Stimulated activated naive CD8-positive, alpha-beta T cell treated with anti-CD3 and anti-CD28 coated beads, Interleukin-15, amount 100 ng/mL, for 72 hours (primary cell): ENCODE data around the gene CCNG2.

ENCODE experiments used
- ATAC-seq: fragments of 150-1000 bp; cut with Tn5 transposase; 2 replicates; pipeline ENCODE4 v1.10.0; 2021; ENCODE audit warnings: mild to moderate bottlenecking, moderate library complexity
- DNase-seq, 2 donors: peaks; one replicate each; pipeline ENCODE4 v3.0.0; 2021 to 2022
- H3K27ac Mint-ChIP-seq, 2 donors: one replicate each; pipeline ENCODE4 v1.8.0; 2022; ENCODE audit warnings: mild to moderate bottlenecking in 2 of 2, mixed read lengths in 2 of 2, moderate library complexity in 2 of 2
- H3K27me3 Mint-ChIP-seq: one replicate; pipeline ENCODE4 v1.8.0; 2022; ENCODE audit warnings: mixed read lengths
- H3K4me1 Mint-ChIP-seq: one replicate; pipeline ENCODE4 v1.8.0; 2022; ENCODE audit warnings: mild to moderate bottlenecking, mixed read lengths
- H3K4me3 Mint-ChIP-seq, 2 donors: one replicate each; pipeline ENCODE4 v1.8.0; 2022; ENCODE audit warnings: mild to moderate bottlenecking in 2 of 2, mixed read lengths in 2 of 2, moderate library complexity in 1 of 2
- H3K9me3 Mint-ChIP-seq, 2 donors: one replicate each; pipeline ENCODE4 v1.8.0; 2022; ENCODE audit warnings: mixed read lengths in 2 of 2

CCNG2 gene

GRCh38 chr4:77183777-77184420 is 26.9 kb downstream of the CCNG2 start:
- H3K27ac Mint-ChIP-seq = peak overlapping the region; percentile 42 to 64
- H3K9me3 Mint-ChIP-seq = no peaks in the 10 kb centered on the region
- no peaks in the 10 kb centered on the region for H3K4me1 Mint-ChIP-seq
- H3K4me3 Mint-ChIP-seq = no peak overlapping the region
- peaks cover 16% of the 10 kb centered on the region for H3K27me3 Mint-ChIP-seq
- no peak for ATAC-seq
- DNase-seq = no peak

DNA sequence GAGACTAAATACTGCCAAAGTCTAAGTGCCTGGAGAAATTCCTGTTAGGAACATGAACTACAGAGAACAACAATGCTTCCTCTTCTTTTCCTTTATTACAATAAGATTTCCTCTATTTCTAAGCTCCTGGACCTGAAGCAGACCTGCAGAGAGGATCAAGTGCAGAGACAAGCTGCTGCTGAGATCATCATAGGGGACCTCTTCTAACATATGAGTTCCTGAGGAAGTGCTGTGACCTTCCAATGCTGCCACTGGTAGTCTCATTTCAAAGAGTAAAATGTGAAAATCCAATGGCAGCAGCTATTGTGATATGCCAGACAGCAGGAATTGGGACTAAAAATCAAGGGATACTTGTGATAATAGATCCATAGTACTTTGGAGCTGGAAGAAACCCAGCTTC is 28.0 kb downstream of the CCNG2 start:
- ATAC-seq (no peak), DNase-seq (no peak)
- no peak overlapping the region for H3K4me3 Mint-ChIP-seq
- H3K27me3 Mint-ChIP-seq = peaks cover 16% of the 10 kb centered on the region
- H3K27ac Mint-ChIP-seq = no peak overlapping the region
- H3K9me3 Mint-ChIP-seq = no peaks in the 10 kb centered on the region
- no peaks in the 10 kb centered on the region for H3K4me1 Mint-ChIP-seq

DNA sequence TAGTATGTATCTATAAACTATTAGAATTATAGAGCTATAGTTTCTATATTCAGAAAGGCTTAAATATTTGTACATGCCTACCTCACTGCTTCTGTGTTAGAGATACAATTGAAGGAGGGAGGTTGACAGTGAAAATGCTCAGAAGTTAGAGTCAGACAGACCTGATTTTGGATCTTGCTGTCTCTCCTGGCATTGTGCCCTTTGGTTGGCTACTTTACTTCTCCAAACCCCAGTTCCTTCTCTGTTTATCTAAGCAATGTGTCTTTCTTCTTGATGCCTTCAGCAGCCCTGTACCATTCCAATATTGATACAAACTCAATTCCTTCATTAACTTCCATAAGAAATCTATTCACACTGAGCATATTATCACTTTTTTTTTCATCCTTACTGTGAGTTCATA is 28.7 kb downstream of the CCNG2 start:
- Mint-ChIP-seq H3K27me3 (peaks cover 16% of the 10 kb centered on the region), H3K27ac (no peak overlapping the region), H3K4me3 (no peak overlapping the region), H3K9me3 (no peaks in the 10 kb centered on the region), H3K4me1 (no peaks in the 10 kb centered on the region)
- DNase-seq (no peak), ATAC-seq (no peak)

DNA sequence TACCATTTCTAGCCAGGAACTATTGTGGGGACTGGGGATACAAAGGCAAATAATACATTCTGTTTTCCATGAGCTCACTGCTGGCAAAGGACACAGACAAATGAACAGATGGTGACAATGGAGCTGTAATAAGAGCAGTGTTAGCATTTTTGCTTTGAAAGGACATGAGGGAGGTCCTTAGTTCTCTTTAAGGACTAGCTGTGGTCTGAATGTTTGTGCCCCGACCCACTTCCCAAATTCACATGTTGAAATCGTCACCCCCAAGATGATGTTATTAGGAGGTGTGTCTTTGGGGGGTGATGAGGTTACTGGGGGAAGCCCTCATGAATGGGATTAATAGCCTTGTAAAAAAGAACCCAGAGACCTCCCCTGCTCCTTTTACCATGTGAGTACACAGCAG is 30.3 kb downstream of the CCNG2 start:
- H3K4me1 Mint-ChIP-seq = no peaks in the 10 kb centered on the region
- no peak overlapping the region for H3K4me3 Mint-ChIP-seq
- H3K27me3 Mint-ChIP-seq = peaks cover 16% of the 10 kb centered on the region
- ATAC-seq (no peak), DNase-seq (no peak)
- no peaks in the 10 kb centered on the region for H3K9me3 Mint-ChIP-seq
- H3K27ac Mint-ChIP-seq = no peak overlapping the region

GRCh38 chr4:77188498-77189220 is 31.7 kb downstream of the CCNG2 start:
- ATAC-seq (no peak), DNase-seq (no peak)
- no peak overlapping the region for H3K4me3 Mint-ChIP-seq
- H3K27ac Mint-ChIP-seq = no peak overlapping the region
- H3K4me1 Mint-ChIP-seq = peaks cover 7% of the 10 kb centered on the region
- peaks cover 8% of the 10 kb centered on the region for H3K27me3 Mint-ChIP-seq
- H3K9me3 Mint-ChIP-seq = no peaks in the 10 kb centered on the region

- DNase-seq (no peak), ATAC-seq (no peak)
Observed at GRCh38 chr4:77189412-77189811, 32.4 kb downstream of the CCNG2 start.

DNA sequence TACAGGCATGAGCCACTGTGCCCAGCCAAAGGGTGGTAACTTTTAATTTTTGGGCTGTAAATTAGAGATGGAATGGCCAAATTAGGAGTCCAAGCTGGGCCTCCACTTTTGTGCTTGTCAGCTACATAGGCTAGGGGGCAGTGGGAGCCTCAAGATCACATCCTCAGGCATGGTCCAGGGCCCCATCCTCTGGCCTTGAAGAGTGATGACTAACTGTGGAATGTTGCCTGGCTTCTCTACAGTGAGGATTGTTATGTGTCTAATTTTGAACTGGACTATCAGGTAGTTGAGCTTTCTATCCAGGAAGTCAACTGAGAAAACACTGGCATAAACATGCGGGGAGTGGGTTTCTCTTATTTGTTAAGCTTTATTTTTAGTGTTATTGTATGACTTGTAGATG is 33.0 kb downstream of the CCNG2 start:
- H3K4me1 Mint-ChIP-seq = peaks cover 18% of the 10 kb centered on the region
- ATAC-seq (no peak), DNase-seq (no peak)
- no peak overlapping the region for H3K4me3 Mint-ChIP-seq
- H3K27ac Mint-ChIP-seq = no peak overlapping the region
- no peaks in the 10 kb centered on the region for H3K9me3 Mint-ChIP-seq
- H3K27me3 Mint-ChIP-seq = no peaks in the 10 kb centered on the region

More at GRCh38 chr4:77189412-77189811, 32.4 kb downstream of the CCNG2 start:
- Mint-ChIP-seq H3K9me3 (no peaks in the 10 kb centered on the region), H3K4me3 (no peak overlapping the region), H3K27ac (no peak overlapping the region), H3K27me3 (peaks cover under 1% of the 10 kb centered on the region), H3K4me1 (peaks cover 15% of the 10 kb centered on the region)

DNA sequence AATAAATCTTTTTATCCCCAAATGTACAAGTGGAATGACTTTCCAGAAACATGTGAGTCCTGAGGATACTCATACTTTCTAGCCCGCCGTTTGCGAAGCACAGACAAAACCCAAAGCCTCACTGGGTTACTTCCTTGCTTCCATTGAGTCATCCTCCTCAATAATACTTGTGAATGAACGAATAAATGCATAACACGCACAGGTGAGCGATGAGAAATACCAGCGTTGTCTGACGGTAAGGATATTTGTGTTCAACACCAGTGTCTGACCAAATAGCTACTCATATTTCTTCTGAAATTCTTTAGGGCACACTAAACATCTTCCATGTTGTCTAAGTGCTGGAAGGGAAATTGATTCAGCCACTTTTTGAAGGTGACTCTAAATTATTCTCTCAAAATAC is 36.0 kb downstream of the CCNG2 start:
- DNase-seq = no peak
- peak overlapping the region; percentile 84 to 91 for H3K4me3 Mint-ChIP-seq
- H3K4me1 Mint-ChIP-seq = peaks cover 30% of the 10 kb centered on the region

GRCh38 chr4:77193511-77194102 is 36.6 kb downstream of the CCNG2 start:
- Mint-ChIP-seq H3K27ac (peak overlapping the region in 1 of 2 donors; percentile 94), H3K4me3 (peak overlapping the region; percentile 84 to 91), H3K9me3 (no peaks in the 10 kb centered on the region), H3K27me3 (no peaks in the 10 kb centered on the region), H3K4me1 (peaks cover 30% of the 10 kb centered on the region)
- peak; percentile 71 to 73 for DNase-seq
- ATAC-seq = peak; percentile 97

More for the DNA sequence above, 36.0 kb downstream of the CCNG2 start:
- Mint-ChIP-seq H3K27me3 (no peaks in the 10 kb centered on the region), H3K27ac (peak overlapping the region in 1 of 2 donors; percentile 94), H3K9me3 (no peaks in the 10 kb centered on the region)
- no peak for ATAC-seq

DNA sequence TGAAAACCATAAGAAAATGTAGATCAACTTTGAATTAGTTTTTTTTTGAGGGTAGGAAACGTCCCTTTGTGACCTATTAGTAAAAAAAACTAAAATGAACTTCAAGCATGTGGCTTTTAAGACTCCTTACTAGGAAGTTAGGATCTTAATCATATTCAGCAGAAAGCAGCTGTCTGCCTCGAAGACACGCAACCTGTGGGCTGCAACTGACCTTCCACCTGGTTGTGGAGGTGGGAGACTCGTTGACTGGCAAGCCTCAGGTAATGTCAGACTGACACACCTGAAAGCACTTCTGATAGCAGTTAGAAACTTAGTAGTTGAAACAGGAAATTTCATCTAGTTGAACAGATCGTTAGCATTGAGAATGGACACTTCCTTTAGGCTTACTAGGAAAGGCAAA is 37.4 kb downstream of the CCNG2 start:
- ATAC-seq (no peak), DNase-seq (no peak)
- Mint-ChIP-seq H3K4me1 (peaks cover 30% of the 10 kb centered on the region), H3K9me3 (no peaks in the 10 kb centered on the region), H3K27ac (no peak overlapping the region), H3K27me3 (peaks cover 5% of the 10 kb centered on the region), H3K4me3 (peak overlapping the region in 1 of 2 donors; percentile 84)

- H3K9me3 Mint-ChIP-seq = no peaks in the 10 kb centered on the region
- H3K4me3 Mint-ChIP-seq = no peak overlapping the region
- H3K27ac Mint-ChIP-seq = no peak overlapping the region
- peaks cover 30% of the 10 kb centered on the region for H3K4me1 Mint-ChIP-seq
- no peak for ATAC-seq
- no peak for DNase-seq
- peaks cover 11% of the 10 kb centered on the region for H3K27me3 Mint-ChIP-seq
Observed at GRCh38 chr4:77194989-77195388, 38.0 kb downstream of the CCNG2 start.

DNA sequence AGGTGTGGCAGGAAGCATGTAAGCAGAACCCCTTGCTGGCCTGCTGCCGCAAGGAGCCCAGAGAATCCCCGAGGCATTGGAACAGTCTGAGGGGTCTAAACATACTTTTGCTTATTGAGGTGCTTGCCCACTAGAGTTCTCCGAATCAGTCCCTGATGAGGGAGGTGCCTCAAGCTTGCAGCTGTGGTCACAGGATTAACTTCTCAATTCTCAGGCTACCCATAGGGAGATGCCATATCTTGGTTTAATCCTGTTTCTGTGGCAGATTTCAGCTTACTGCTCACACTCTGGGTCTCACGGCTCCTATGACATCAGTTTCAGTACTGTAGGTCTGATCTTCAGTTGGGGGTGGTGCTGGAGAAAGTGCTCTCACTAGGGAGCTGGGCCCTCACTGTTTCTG is 39.9 kb downstream of the CCNG2 start:
- Mint-ChIP-seq H3K9me3 (no peaks in the 10 kb centered on the region), H3K27ac (no peak overlapping the region), H3K4me1 (peaks cover 35% of the 10 kb centered on the region), H3K4me3 (no peak overlapping the region), H3K27me3 (peaks cover 14% of the 10 kb centered on the region)
- DNase-seq = peak in 1 of 2 donors; percentile 3
- peak; percentile 7 for ATAC-seq

GRCh38 chr4:77197361-77197760 is 40.4 kb downstream of the CCNG2 start:
- ATAC-seq (no peak), DNase-seq (no peak)
- H3K4me1 Mint-ChIP-seq = peaks cover 40% of the 10 kb centered on the region
- no peak overlapping the region for H3K4me3 Mint-ChIP-seq
- no peak overlapping the region for H3K27ac Mint-ChIP-seq
- no peaks in the 10 kb centered on the region for H3K9me3 Mint-ChIP-seq
- H3K27me3 Mint-ChIP-seq = peaks cover 14% of the 10 kb centered on the region

- peaks cover 14% of the 10 kb centered on the region for H3K27me3 Mint-ChIP-seq
- no peak overlapping the region for H3K4me3 Mint-ChIP-seq
- DNase-seq (no peak), ATAC-seq (no peak)
- no peaks in the 10 kb centered on the region for H3K9me3 Mint-ChIP-seq
- peaks cover 45% of the 10 kb centered on the region for H3K4me1 Mint-ChIP-seq
- no peak overlapping the region for H3K27ac Mint-ChIP-seq
Observed at GRCh38 chr4:77197831-77198230, 40.8 kb downstream of the CCNG2 start.

DNA sequence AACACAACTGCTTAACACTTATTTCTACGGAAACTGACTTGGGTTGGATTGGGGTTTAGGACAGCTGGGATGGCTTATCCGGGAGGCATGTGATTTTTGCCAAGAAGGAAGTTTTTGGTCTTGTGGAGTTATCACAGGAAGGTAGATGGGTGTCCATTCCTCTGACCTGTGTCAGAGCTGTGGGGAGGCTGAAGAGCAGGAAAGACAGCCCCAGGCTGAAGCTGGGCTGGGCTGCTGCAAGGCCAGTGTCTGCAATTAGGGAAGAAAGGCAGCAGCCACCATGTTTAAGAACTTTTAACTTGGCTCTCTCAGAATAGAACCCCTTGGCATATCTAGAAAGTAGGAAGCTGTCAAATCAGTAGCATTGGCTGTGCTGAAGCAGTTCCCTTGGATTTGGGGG is 42.3 kb downstream of the CCNG2 start:
- no peak for ATAC-seq
- no peak for DNase-seq
- H3K4me3 Mint-ChIP-seq = no peak overlapping the region
- no peak overlapping the region for H3K27ac Mint-ChIP-seq
- H3K9me3 Mint-ChIP-seq = no peaks in the 10 kb centered on the region
- peaks cover 37% of the 10 kb centered on the region for H3K4me1 Mint-ChIP-seq
- H3K27me3 Mint-ChIP-seq = peaks cover 14% of the 10 kb centered on the region

DNA sequence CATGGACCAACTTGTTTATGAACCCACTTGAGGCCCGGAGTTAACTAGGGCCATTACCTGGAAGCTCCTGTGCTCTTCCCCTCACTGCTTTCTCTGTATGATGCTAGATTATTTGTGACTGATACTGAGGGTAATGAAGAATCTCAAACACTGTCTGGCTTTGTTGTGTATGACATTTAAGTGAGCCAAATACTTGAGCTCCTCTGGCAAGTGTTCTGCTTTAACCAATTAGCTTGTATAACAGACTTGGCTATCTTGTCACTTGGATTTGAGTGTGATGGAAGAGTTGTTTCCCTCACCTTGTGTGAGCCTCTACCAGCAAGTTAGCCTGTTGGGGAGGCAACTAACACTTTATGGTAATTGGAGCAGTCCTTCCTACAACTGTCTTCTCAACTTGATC is 42.7 kb downstream of the CCNG2 start:
- Mint-ChIP-seq H3K4me1 (peaks cover 33% of the 10 kb centered on the region), H3K9me3 (no peaks in the 10 kb centered on the region), H3K27me3 (peaks cover 14% of the 10 kb centered on the region), H3K4me3 (no peak overlapping the region), H3K27ac (no peak overlapping the region)
- DNase-seq = no peak
- no peak for ATAC-seq
